Large intestine (tissue), 3 donors: ENCODE results near the gene TBCD. TPM values are rescaled to one million over a fixed set of nuclear protein-coding genes. Genes with fewer than 3 reads are reported as not detected.

ENCODE experiments used
- DNase-seq, 2 donors: peaks; one replicate each; pipeline versions ENCODE4 v3.0.0 to v3.0.0-alpha.2; 2013
- H3K27ac ChIP-seq: one replicate; pipeline ENCODE4 v1.5.1; 2013; ENCODE audit warnings: low read length
- H3K27me3 ChIP-seq: 2 replicates; pipeline ENCODE4 v1.6.1; 2013; ENCODE audit warnings: low read length; ENCODE audit not compliant: control insufficient read depth, insufficient read depth
- H3K36me3 ChIP-seq: 2 replicates; pipeline ENCODE4 v1.6.1; 2013; ENCODE audit warnings: low read length; ENCODE audit not compliant: control insufficient read depth, insufficient read depth
- H3K4me1 ChIP-seq: one replicate; pipeline ENCODE4 v1.6.1; 2013; ENCODE audit warnings: low read length; ENCODE audit not compliant: control insufficient read depth, insufficient read depth
- H3K4me3 ChIP-seq: one replicate; pipeline ENCODE4 v1.5.1; 2013; ENCODE audit warnings: low read length
- H3K9me3 ChIP-seq: one replicate; pipeline ENCODE4 v1.6.1; 2013; ENCODE audit warnings: mild to moderate bottlenecking, low read depth, low read length, moderate library complexity; ENCODE audit not compliant: control insufficient read depth
- WGBS: methylation state at CpG from one replicate; pipeline ENCODE4 v1.1.5; 2013; ENCODE audit warnings: low lambda C conversion rate; ENCODE audit not compliant: insufficient coverage; 5-methylcytosine and 5-hydroxymethylcytosine counted together
- polyA plus RNA-seq: library from polyadenylated mRNA; unstranded; fragments of 120-200 nt; gene quantifications from one replicate; pipeline ENCODE4 v1.2.1, GENCODE V29; 2013

The TBCD gene
- polyA plus RNA-seq, 1 donor, result 81.9 TPM

DNA sequence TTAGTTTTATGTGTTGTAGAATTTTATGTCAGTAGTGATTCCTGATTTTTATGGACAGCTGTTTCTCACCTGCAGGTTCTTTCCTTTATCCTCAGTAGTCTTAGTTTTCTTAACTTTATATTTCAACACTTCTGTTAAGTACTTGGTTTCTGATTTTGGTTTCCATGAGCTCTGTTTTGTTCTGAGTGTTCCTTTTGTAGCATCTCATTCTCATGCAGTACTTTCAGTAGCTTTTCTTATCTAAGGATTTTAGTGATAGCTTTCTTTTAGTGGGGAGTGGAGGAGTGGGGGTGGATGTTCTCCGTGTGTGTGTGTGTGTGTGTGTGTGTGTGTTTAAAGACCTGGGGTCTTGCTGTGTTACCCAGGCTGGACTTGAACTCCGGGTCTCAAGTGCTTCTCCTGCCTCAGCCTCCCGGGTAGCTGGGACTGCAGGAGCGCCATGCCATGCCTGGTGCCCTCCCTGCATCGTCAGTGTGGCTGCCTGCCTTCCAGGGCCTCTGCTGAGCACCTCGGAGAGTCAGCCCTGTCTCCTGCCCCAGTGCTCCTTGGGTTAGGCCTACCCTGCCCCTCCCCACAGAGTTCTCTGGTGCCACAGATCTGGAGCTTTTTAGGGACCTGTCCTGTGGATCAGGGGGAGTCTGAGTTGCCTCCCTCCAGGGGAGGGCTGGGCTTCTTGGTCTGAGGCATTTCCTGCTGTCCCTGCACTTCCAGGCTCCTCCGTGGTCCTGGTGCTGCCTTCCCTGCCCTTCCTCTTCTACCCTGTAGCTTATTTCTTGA lies 92.2 kb downstream of the TBCD start:
- H3K36me3 ChIP-seq, result peaks cover 3% of the 10 kb centered on the region
- no peaks in the 10 kb centered on the region for H3K27me3 ChIP-seq
- H3K4me3 ChIP-seq, result no peak overlapping the region
- no peak for DNase-seq
- peaks cover 3% of the 10 kb centered on the region for H3K4me1 ChIP-seq
- whole genome bisulfite sequencing, result 40% methylated on average over 1 of the region's 7 CpGs
- no peak overlapping the region for H3K27ac ChIP-seq
- no peaks in the 10 kb centered on the region for H3K9me3 ChIP-seq

DNA sequence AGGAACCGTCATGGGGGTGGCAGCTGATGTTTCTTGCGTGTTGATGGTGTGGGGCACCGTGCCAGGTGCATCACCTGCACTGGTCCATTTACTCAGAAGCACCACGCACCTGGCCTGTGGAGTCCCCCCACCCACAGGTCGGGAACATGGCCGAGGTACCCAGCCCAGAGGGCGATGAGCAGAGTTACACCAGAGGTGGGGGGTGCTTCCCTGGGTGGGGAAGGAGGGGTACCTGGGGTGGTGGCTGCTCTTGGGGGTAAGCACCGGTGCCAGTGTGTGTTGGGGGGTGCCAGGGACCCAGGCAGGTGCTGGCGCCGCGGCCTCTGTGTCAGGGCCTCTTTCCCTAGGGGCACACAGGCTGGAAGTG lies 92.9 kb downstream of the TBCD start:
- H3K36me3 ChIP-seq, result peaks cover 3% of the 10 kb centered on the region
- H3K4me3 ChIP-seq, result peak overlapping the region; percentile 16
- no peaks in the 10 kb centered on the region for H3K9me3 ChIP-seq
- no peak overlapping the region for H3K27ac ChIP-seq
- peaks cover 3% of the 10 kb centered on the region for H3K4me1 ChIP-seq
- WGBS, result no CpG with 5 or more reads among the region's 11 CpGs
- H3K27me3 ChIP-seq, result no peaks in the 10 kb centered on the region
- no peak for DNase-seq

DNA sequence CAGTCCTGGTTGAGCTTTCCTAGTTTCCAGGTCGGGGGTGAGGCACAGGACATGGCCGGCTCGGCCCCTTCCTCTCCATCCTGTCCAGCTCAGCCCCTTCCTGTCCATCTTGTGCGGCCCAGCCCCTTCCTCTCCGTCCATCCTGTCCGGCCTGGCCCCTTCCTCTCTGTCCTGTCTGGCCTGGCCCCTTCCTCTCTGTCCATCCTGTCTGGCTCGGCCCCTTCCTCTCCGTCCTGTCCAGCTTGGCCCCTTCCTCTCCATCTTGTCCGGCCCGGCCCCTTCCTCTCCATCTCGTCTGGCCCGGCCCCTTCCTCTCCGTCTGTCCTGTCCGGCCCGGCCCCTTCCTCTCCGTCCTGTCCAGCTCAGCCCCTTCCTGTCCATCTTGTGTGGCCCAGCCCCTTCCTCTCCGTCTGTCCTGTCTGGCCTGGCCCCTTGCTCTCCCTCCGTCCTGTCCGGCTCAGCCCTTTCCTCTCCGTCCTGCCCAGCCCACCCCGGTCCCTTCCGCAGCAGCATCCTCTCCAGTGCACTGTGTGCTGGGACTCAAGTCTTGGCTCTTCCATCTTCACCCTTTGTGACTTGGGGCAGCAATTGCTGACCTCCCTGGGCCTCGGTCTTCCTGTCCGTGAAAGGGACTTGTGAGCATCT lies 93.4 kb downstream of the TBCD start:
- no peaks in the 10 kb centered on the region for H3K9me3 ChIP-seq
- H3K27me3 ChIP-seq, result no peaks in the 10 kb centered on the region
- peak in 1 of 2 donors; percentile 47 for DNase-seq
- H3K4me1 ChIP-seq, result peaks cover 3% of the 10 kb centered on the region
- peaks cover 3% of the 10 kb centered on the region for H3K36me3 ChIP-seq
- 81% methylated on average over 3 of the region's 24 CpGs for WGBS
- H3K27ac ChIP-seq, result no peak overlapping the region
- peak overlapping the region; percentile 35 for H3K4me3 ChIP-seq

DNA sequence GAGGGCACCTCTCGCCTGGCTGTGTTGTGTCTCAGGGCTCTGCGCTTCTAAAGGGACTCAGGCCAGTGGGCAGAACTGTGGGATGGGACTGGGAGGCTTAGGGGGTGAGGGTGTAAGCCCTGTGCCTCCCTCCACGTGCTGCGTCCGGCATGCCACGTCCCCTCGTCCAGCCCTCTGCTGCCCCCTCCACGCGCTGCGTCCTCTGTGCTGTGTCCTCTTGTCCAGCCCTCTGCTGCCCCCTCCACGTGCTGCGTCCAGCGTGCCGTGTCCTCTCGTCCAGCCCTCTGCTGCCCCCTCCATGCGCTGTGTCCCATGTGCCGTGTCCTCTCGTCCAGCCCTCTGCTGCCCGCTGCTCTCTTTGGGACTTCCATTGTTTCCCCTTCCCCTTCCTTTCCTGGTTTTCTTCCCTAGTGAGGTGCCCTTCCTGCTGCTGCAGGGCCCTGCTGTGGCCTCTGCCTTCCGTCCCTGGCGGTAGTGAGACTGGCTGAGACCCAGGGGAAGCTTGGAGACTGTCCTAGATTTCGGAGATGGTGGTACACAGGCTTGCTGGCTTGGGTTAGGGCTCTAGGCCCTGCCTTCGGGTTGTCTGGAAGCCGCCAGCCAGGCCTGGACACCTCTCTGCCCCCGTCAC lies 94.3 kb downstream of the TBCD start:
- Histone ChIP-seq H3K4me1 (peaks cover 3% of the 10 kb centered on the region), H3K9me3 (no peaks in the 10 kb centered on the region), H3K36me3 (peaks cover 3% of the 10 kb centered on the region), H3K27me3 (no peaks in the 10 kb centered on the region), H3K27ac (no peak overlapping the region), H3K4me3 (peak overlapping the region; percentile 35)
- 100% methylated on average over 2 of the region's 25 CpGs for WGBS
- no peak for DNase-seq

DNA sequence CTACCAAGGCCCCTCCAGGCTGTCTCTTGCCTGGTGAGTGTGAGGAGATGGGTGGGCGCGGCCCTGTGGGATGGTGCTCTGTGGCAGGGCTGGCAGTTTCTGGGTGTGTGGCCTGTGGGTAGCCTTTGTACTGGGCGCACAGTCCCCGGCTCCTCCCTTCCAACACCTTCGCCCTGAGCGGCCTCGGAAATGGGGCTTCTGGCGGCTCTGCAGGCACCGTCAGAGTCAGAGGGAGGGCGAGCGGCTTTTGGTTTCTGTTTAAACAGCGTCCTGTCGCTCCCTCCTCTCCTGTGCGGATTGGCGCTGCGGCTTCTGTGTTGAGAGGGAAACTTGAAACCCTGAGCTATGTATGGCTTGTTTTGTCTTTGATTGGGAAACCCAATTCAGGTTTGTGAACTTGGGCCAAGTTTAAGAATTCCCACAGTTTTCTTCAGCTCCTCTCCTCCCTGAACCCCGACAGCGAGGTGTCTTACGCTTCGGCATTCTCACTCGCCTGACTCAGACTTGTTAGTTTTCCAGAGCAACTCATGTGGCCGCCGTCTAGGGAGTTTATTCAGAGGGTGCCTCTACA lies 96.2 kb downstream of the TBCD start:
- Histone ChIP-seq H3K27ac (peak overlapping the region; percentile 40), H3K27me3 (no peaks in the 10 kb centered on the region), H3K36me3 (peaks cover 3% of the 10 kb centered on the region), H3K9me3 (no peaks in the 10 kb centered on the region), H3K4me1 (peaks cover 3% of the 10 kb centered on the region), H3K4me3 (peak overlapping the region; percentile 4)
- 0% methylated on average over 1 of the region's 23 CpGs for WGBS
- DNase-seq, result peak; percentile 59 to 74

DNA sequence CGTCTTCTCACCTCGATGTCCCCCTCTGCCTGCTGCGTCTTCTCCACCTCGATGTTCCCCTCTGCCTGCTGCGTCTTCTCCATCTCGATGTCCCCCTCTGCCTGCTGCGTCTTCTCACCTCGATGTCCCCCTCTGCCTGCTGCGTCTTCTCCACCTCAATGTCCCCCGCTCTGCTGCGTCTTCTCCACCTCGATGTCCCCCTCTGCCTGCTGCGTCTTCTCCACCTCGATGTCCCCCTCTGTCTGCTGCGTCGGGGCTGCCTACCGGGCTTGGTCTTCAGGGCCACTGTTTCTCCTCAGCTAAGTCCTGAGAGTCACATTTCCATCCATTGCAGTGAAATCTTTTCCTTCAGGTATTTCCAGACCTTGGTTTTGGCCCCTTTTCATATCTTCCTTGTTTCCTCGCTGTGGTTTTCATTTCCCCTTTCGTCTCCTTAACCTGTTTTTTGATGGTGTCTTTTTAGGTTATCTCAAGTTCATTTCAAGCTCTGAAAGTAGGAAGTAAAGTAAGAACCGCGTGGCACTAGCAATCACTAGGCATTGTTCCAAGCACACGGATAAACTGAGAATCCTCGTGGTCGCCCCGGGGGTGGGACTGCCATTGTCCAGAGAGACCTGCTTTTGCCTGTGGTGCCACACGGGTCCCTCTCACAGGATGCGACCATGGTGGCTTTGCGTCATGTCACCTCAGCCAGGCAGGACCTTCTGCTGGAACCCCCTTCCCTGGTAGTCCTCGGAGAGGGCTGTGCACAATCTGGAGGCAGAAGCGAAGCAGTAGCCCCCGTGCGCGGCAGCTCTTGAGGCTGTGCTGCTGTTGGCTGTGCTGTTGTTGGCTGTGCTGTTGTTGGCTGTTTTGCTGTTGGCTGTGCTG lies 97.4 kb downstream of the TBCD start:
- no peaks in the 10 kb centered on the region for H3K27me3 ChIP-seq
- DNase-seq, result no peak
- no peaks in the 10 kb centered on the region for H3K9me3 ChIP-seq
- H3K36me3 ChIP-seq, result peaks cover 5% of the 10 kb centered on the region
- no peak overlapping the region for H3K27ac ChIP-seq
- no peak overlapping the region for H3K4me3 ChIP-seq
- H3K4me1 ChIP-seq, result peaks cover 3% of the 10 kb centered on the region
- WGBS, result 94% methylated on average over 10 of the region's 33 CpGs

DNA sequence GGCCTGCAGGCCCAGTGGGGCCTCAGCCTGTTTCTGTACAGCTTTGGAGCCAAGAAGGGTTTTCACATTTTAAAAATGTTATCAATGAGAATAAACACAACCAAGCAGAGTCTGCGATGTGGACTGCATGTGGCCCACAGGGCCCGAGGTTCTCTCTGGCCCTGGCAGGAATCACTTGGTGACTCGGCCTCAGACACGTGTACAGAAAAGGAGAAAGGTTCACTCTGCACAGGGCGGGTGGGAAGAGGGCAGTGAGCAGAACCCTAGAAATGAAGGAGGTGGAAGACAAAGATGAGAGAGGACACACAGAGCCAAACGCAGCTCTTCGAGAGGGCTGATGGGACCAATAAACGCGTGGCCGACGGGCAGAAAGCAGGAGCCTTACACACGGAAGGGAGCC lies 99.5 kb downstream of the TBCD start:
- H3K27me3 ChIP-seq, result no peaks in the 10 kb centered on the region
- peaks cover 3% of the 10 kb centered on the region for H3K4me1 ChIP-seq
- no peak overlapping the region for H3K27ac ChIP-seq
- 100% methylated on average over 1 of the region's 12 CpGs for WGBS
- DNase-seq, result no peak
- peaks cover 10% of the 10 kb centered on the region for H3K36me3 ChIP-seq
- no peaks in the 10 kb centered on the region for H3K9me3 ChIP-seq
- H3K4me3 ChIP-seq, result no peak overlapping the region

DNA sequence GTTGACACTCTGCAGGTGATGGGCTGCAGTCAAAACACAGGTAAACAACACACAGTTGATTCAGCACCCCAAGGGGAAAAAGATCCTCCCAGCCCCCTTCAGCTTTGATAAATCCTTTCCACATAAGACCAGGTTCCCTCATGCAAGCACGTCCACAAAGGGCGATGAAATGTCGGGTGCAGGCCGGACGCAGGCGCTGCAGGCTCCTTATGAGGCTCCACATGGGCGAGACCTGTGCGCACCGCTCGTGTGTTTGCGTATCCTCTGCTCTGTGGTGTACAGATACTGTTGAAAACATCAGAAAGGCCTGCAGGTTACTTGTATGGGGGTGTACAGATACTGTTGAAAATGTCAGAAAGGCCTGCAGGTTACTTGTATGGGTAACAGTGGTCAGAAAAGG lies 102.4 kb downstream of the TBCD start:
- WGBS, result no CpG with 5 or more reads among the region's 11 CpGs
- no peaks in the 10 kb centered on the region for H3K9me3 ChIP-seq
- no peak overlapping the region for H3K27ac ChIP-seq
- H3K36me3 ChIP-seq, result peaks cover 8% of the 10 kb centered on the region
- H3K4me1 ChIP-seq, result no peaks in the 10 kb centered on the region
- H3K27me3 ChIP-seq, result no peaks in the 10 kb centered on the region
- no peak for DNase-seq
- no peak overlapping the region for H3K4me3 ChIP-seq

DNA sequence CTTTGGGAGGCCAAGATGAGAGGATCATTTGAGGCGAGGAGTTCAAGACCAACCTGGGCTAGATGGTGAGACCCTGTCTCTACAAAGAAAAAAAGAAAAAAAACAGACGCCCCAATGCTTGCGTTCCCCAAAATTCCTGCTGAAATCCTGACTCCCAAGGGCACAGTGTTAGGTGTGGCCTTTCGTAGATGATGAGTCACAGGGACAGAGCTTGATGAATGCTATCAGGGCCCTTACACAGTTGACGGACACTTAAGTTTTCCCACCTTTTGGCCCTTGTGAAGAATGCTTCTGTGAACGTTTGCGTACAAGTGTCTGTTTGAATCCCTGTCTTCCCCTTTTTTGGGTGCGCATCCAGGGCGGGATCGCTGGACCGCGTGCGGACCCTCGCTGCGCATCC lies 104.5 kb downstream of the TBCD start:
- no peaks in the 10 kb centered on the region for H3K4me1 ChIP-seq
- H3K27ac ChIP-seq, result no peak overlapping the region
- no peaks in the 10 kb centered on the region for H3K27me3 ChIP-seq
- no CpG with 5 or more reads among the region's 15 CpGs for WGBS
- H3K9me3 ChIP-seq, result no peaks in the 10 kb centered on the region
- H3K36me3 ChIP-seq, result peaks cover 8% of the 10 kb centered on the region
- no peak for DNase-seq
- no peak overlapping the region for H3K4me3 ChIP-seq
